ENCODE measurements around the gene OGDHL.
"Not testable (repeated sequence)": the region's sequence is repeated elsewhere in the genome, so short reads cannot be mapped to it uniquely, and the experiment has no call there.

OGDHL gene

GRCh38 chr10:49756641-49757040, 5.5 kb downstream of the OGDHL start:
- no peak for DNase-seq (ENCODE audit: low read depth, low spot score)

- no peak for DNase-seq (ENCODE audit: low read depth, low spot score)
These were observed 6.1 kb downstream of the OGDHL start for GRCh38 chr10:49756031-49756430.

- DNase-seq (ENCODE audit: low read depth, low spot score): not testable (repeated sequence)
These were observed 7.2 kb downstream of the OGDHL start for GRCh38 chr10:49754951-49755350.

- no peak for DNase-seq (ENCODE audit: low read depth, low spot score)
These were observed 9.5 kb downstream of the OGDHL start for GRCh38 chr10:49752584-49752983.

GRCh38 chr10:49751636-49752510, 10.2 kb downstream of the OGDHL start:
- DNase-seq (ENCODE audit: low read depth, low spot score): no peak

- DNase-seq (ENCODE audit: low read depth, low spot score): no peak
These were observed 10.9 kb downstream of the OGDHL start for GRCh38 chr10:49751216-49751615.

- no peak for DNase-seq (ENCODE audit: low read depth, low spot score)
These were observed 11.6 kb downstream of the OGDHL start for GRCh38 chr10:49750546-49750945.

- no peak for DNase-seq (ENCODE audit: low read depth, low spot score)
These were observed 12.3 kb downstream of the OGDHL start for GRCh38 chr10:49749556-49750491.

GRCh38 chr10:49749144-49749543, 13.0 kb downstream of the OGDHL start:
- DNase-seq (ENCODE audit: low read depth, low spot score): no peak

- DNase-seq (ENCODE audit: low read depth, low spot score): no peak
These were observed 14.1 kb downstream of the OGDHL start for GRCh38 chr10:49748006-49748405.

GRCh38 chr10:49747303-49747646, 14.8 kb downstream of the OGDHL start:
- no peak for DNase-seq (ENCODE audit: low read depth, low spot score)

GRCh38 chr10:49746626-49747302, 15.4 kb downstream of the OGDHL start:
- no peak for DNase-seq (ENCODE audit: low read depth, low spot score)

GRCh38 chr10:49745756-49746155, 16.4 kb downstream of the OGDHL start:
- no peak for DNase-seq (ENCODE audit: low read depth, low spot score)

GRCh38 chr10:49744924-49745605, 17.1 kb downstream of the OGDHL start:
- no peak for DNase-seq (ENCODE audit: low read depth, low spot score)

GRCh38 chr10:49744091-49744685, 17.9 kb downstream of the OGDHL start:
- no peak for DNase-seq (ENCODE audit: low read depth, low spot score)

GRCh38 chr10:49743464-49744075, 18.6 kb downstream of the OGDHL start:
- no peak for DNase-seq (ENCODE audit: low read depth, low spot score)

- DNase-seq (ENCODE audit: low read depth, low spot score): no peak
These were observed 19.2 kb downstream of the OGDHL start for GRCh38 chr10:49742683-49743463.

- DNase-seq (ENCODE audit: low read depth, low spot score): no peak
These were observed 20.8 kb downstream of the OGDHL start for GRCh38 chr10:49741108-49741995.

Measured in activated naive CD8-positive, alpha-beta T cell treated with anti-CD3 and anti-CD28 coated beads, Interleukin-2, amount 50 U/mL, for 16 hours (primary cell).